Smooth muscle cell (in vitro differentiated cells): ENCODE measurements around the gene EIF4H. TPM values are rescaled to one million over a fixed set of nuclear protein-coding genes. Genes with fewer than 3 reads are reported as not detected.

Experiments used
- DNase-seq: peaks from one replicate; lab custom pipeline; 2025; ENCODE audit not compliant: unreplicated experiment; lab: John Stamatoyannopoulos, UW
- H2AFZ ChIP-seq: fragments of 200-600 bp; sonication (generic); 2 replicates; pipeline ENCODE4 v1.6.0; 2016; ENCODE audit warnings: antibody characterized with exemption, low read depth, mild to moderate bottlenecking
- H3F3A ChIP-seq: fragments of 200-600 bp; sonication (generic); 2 replicates; pipeline ENCODE4 v1.6.0; 2017; ENCODE audit warnings: antibody characterized with exemption, low read depth
- H3K27ac ChIP-seq: fragments of 200-600 bp; sonication (generic); 2 replicates; pipeline ENCODE4 v1.5.1; 2016; ENCODE audit warnings: low read depth, mild to moderate bottlenecking
- H3K27me3 ChIP-seq: fragments of 200-600 bp; sonication (generic); 2 replicates; pipeline ENCODE4 v1.6.1; 2016; ENCODE audit warnings: low read depth, mild to moderate bottlenecking
- H3K36me3 ChIP-seq: fragments of 200-600 bp; sonication (generic); 2 replicates; pipeline ENCODE4 v1.5.1; 2016; ENCODE audit warnings: low read depth
- H3K4me1 ChIP-seq: fragments of 200-600 bp; sonication (generic); 2 replicates; pipeline ENCODE4 v1.5.1; 2016; ENCODE audit warnings: low read depth
- H3K4me2 ChIP-seq: fragments of 200-600 bp; sonication (generic); 2 replicates; pipeline ENCODE4 v1.6.0; 2016; ENCODE audit warnings: mild to moderate bottlenecking
- H3K4me3 ChIP-seq: fragments of 200-600 bp; sonication (generic); 2 replicates; pipeline ENCODE4 v1.5.1; 2016; ENCODE audit warnings: mild to moderate bottlenecking
- H3K79me2 ChIP-seq: fragments of 200-600 bp; sonication (generic); 2 replicates; pipeline ENCODE4 v1.6.0; 2016; ENCODE audit warnings: low read depth, mild to moderate bottlenecking
- H3K9ac ChIP-seq: fragments of 200-600 bp; sonication (generic); 2 replicates; pipeline ENCODE4 v1.6.0; 2016; ENCODE audit warnings: low read depth
- H3K9me3 ChIP-seq: fragments of 200-600 bp; sonication (generic); replicated peaks from 2 replicates; pipeline ENCODE4 v1.5.1; 2016; ENCODE audit warnings: low read depth
- H4K20me1 ChIP-seq: fragments of 200-600 bp; sonication (generic); 2 replicates; pipeline ENCODE4 v1.6.0; 2016; ENCODE audit warnings: low read depth
- CTCF ChIP-seq: fragments of 200-600 bp; sonication (generic); IDR thresholded peaks from 2 replicates; pipeline ENCODE4 v1.5.1; 2017; ENCODE audit warnings: borderline replicate concordance, mild to moderate bottlenecking, antibody characterized with exemption; ENCODE audit not compliant: insufficient read depth, poor library complexity, severe bottlenecking
- WGBS: methylation state at CpG from one replicate; pipeline ENCODE4 v1.1.7; 2016; ENCODE audit warnings: low lambda C conversion rate; 5-methylcytosine and 5-hydroxymethylcytosine counted together
- polyA plus RNA-seq: library from polyadenylated mRNA; unstranded; fragments of >200 nt; fragmentation: Nextera tagmentation; extraction: Ambion mirVana; gene quantifications from 2 replicates; pipeline ENCODE4 v1.2.1, GENCODE V29; 2016
- total RNA-seq: library from RNA; depleted of rRNA; stranded (reverse); fragments of >200 nt; gene quantifications from 2 replicates; pipeline ENCODE4 v1.2.3, GENCODE V29; 2014

The EIF4H gene
- total and polyA plus RNA-seq, 2 experiments from 2014 or later = 168 to 222 TPM

GRCh38 chr7:74228951-74229900, 55.1 kb downstream of the EIF4H start:
- no peaks in the 10 kb centered on the region for H3K27me3 ChIP-seq
- no peak overlapping the region for H3K4me2 ChIP-seq
- no peak overlapping the region for H3K4me3 ChIP-seq
- H3K4me1 ChIP-seq = no peaks in the 10 kb centered on the region
- H3K27ac ChIP-seq = no peak overlapping the region
- H3K79me2 ChIP-seq = no peaks in the 10 kb centered on the region
- H2AFZ ChIP-seq = no peak overlapping the region
- no peak overlapping the region for H3K9ac ChIP-seq
- peaks cover 18% of the 10 kb centered on the region for H4K20me1 ChIP-seq
- no peak for DNase-seq
- H3F3A ChIP-seq = peaks cover 2% of the 10 kb centered on the region
- WGBS = over 99% methylated on average over 9 of the region's 9 CpGs
- TF ChIP-seq CTCF = no peak
- H3K36me3 ChIP-seq = no peaks in the 10 kb centered on the region
- no peaks in the 10 kb centered on the region for H3K9me3 ChIP-seq

- WGBS = 97% methylated on average over 15 of the region's 15 CpGs
- Histone ChIP-seq H3K4me2 (no peak overlapping the region), H3K27me3 (no peaks in the 10 kb centered on the region), H3K36me3 (no peaks in the 10 kb centered on the region), H2AFZ (no peak overlapping the region), H3K4me1 (no peaks in the 10 kb centered on the region), H3K27ac (no peak overlapping the region), H3K79me2 (no peaks in the 10 kb centered on the region), H3K4me3 (no peak overlapping the region), H3F3A (peaks cover 6% of the 10 kb centered on the region), H3K9me3 (no peaks in the 10 kb centered on the region), H3K9ac (no peak overlapping the region), H4K20me1 (peaks cover 25% of the 10 kb centered on the region)
- TF ChIP-seq CTCF = no peak
- no peak for DNase-seq
These were observed 56.5 kb downstream of the EIF4H start for GRCh38 chr7:74230446-74231231.

GRCh38 chr7:74231232-74231590, 57.1 kb downstream of the EIF4H start:
- Histone ChIP-seq H2AFZ (no peak overlapping the region), H3K4me2 (no peak overlapping the region), H3K9ac (no peak overlapping the region), H3K4me1 (no peaks in the 10 kb centered on the region), H3F3A (peaks cover 6% of the 10 kb centered on the region), H3K27me3 (no peaks in the 10 kb centered on the region), H3K79me2 (no peaks in the 10 kb centered on the region), H3K9me3 (no peaks in the 10 kb centered on the region), H3K4me3 (no peak overlapping the region), H4K20me1 (peaks cover 25% of the 10 kb centered on the region), H3K27ac (no peak overlapping the region), H3K36me3 (no peaks in the 10 kb centered on the region)
- TF ChIP-seq CTCF = no peak
- DNase-seq = no peak
- 94% methylated on average over 12 of the region's 12 CpGs for WGBS
